Adrenal gland (tissue), 12 donors: ENCODE measurements around the gene CYP24A1. TPM values are rescaled to one million over a fixed set of nuclear protein-coding genes. Genes with fewer than 3 reads are reported as not detected.

ENCODE experiments used
- DNase-seq, 7 donors: peaks; one replicate each; pipeline ENCODE4 v3.0.0-alpha.2; 2019 to 2020
- H3K27ac ChIP-seq, 5 donors: fragments of 200-600 bp; sonication (generic) in 4 of 5; 1 replicate in 3 of 5; 2 replicates in 2 of 5; pipeline versions ENCODE4 v1.5.1 to v1.8.0; 2016 to 2020; ENCODE audit warnings: mild to moderate bottlenecking in 1 of 5
- H3K27me3 ChIP-seq: fragments of 200-600 bp; 2 replicates; pipeline ENCODE4 v1.8.0; 2021
- H3K36me3 ChIP-seq, 2 donors: fragments of 200-600 bp; replicated peaks in 1 of 2; 1 replicate in 1 of 2; 2 replicates in 1 of 2; pipeline versions ENCODE4 v1.5.1 to v1.8.0; 2018 to 2022
- H3K4me1 ChIP-seq, 2 donors: fragments of 200-600 bp; replicated peaks in 1 of 2; 1 replicate in 1 of 2; 2 replicates in 1 of 2; pipeline versions ENCODE4 v1.5.1 to v1.8.0; 2018 to 2021
- H3K4me3 ChIP-seq, 4 donors: fragments of 200-600 bp; sonication (generic) in 3 of 4; one replicate each; pipeline ENCODE4 v1.5.1; 2016 to 2018
- H3K9me3 ChIP-seq, 3 donors: fragments of 200-600 bp; sonication (generic) in 1 of 3; replicated peaks in 1 of 3; 1 replicate in 2 of 3; 2 replicates in 1 of 3; pipeline versions ENCODE4 v1.5.1 to v1.8.0; 2016 to 2021
- CTCF ChIP-seq, 6 experiments: fragments of 450-650 bp in 4 of 6; fragments of 200-600 bp in 2 of 6; sonication (generic) in 1 of 6; IDR thresholded peaks; 1 replicate in 5 of 6; 2 replicates in 1 of 6; pipeline versions ENCODE4 v1.5.1 to v1.8.0; 2016 to 2021; ENCODE audit warnings: antibody characterized with exemption in 6 of 6, mild to moderate bottlenecking in 2 of 6, moderate library complexity in 1 of 6
- POLR2A ChIP-seq, 2 donors: fragments of 450-650 bp; IDR thresholded peaks; one replicate each; pipeline ENCODE4 v1.6.1; 2017; ENCODE audit warnings: antibody characterized with exemption in 2 of 2, mild to moderate bottlenecking in 2 of 2, moderate library complexity in 1 of 2
- WGBS, 4 donors: extraction: QIAGEN DNeasy Blood & Tissue Kit in 2 of 4; methylation state at CpG; one replicate each; pipeline versions ENCODE4 v1.1.5 to v1.1.7; 2013 to 2017; 5-methylcytosine and 5-hydroxymethylcytosine counted together
- intact Hi-C, 2 donors: fragments of 100-400 bp; cut with DNase I; formaldehyde crosslinking; loops; one replicate each; pipeline versions ENCODE4 v1.14.1 to v1.15.0; 2022 to 2023
- polyA plus RNA-seq, 3 donors: library from polyadenylated mRNA; stranded (reverse); fragments of 200-250 nt in 2 of 3; fragments of 350-450 nt in 1 of 3; fragmentation: Illumina TruSeq in 1 of 3; extraction: RNeasy Lipid Tissue Mini Kit (QIAGEN cat#74804) in 1 of 3; gene quantifications; one replicate each; pipeline ENCODE4 v1.2.3, GENCODE V29; 2013 to 2014
- total RNA-seq, 9 donors: library from RNA; depleted of rRNA in 4 of 9; stranded (reverse); fragments of >200 nt in 4 of 9; fragments of 120-200 nt in 1 of 9; fragmentation: NEBNext Ultra II Directional in 1 of 9; extraction: Animal tissue kit (Norgen Biotek cat#: 25700) in 1 of 9; gene quantifications; one replicate each; pipeline versions ENCODE4 v1.1.0 to v1.2.4, GENCODE V29; 2013 to 2023
- donor health status: healthy with polysubstance abuse.
- donor health status: Bipolar disorder and iron deficiency.
- donor health status: DM: yes; HTN: yes; CAD: no.
- donor health status: DM: no; HTN: no; CAD: no.
- donor health status: DM: no; HTN: no; CAD: no.
- donor health status: DM: yes; HTN: yes; CAD: no.

The CYP24A1 gene
- total and polyA plus RNA-seq, 12 donors, result 0.09 TPM; not detected in 11

GRCh38 chr20:54140067-54140466 lies 33.7 kb downstream of the CYP24A1 start:
- WGBS, 4 donors, result 85 to 88% (median 86%) methylated on average over 6 of the region's 6 CpGs

GRCh38 chr20:54139188-54139587 lies 34.6 kb downstream of the CYP24A1 start:
- no peak for DNase-seq
- no peak for TF ChIP-seq CTCF (IDR thresholded peaks at IDR 0.05)
- TF ChIP-seq POLR2A (IDR thresholded peaks at IDR 0.05), result no peak
- H3K9me3 ChIP-seq, result no peaks in the 10 kb centered on the region
- intact Hi-C loops, result no loop called here
- peaks cover 11% of the 10 kb centered on the region for H3K27me3 ChIP-seq
- H3K36me3 ChIP-seq, result no peaks in the 10 kb centered on the region
- no peaks in the 10 kb centered on the region for H3K4me1 ChIP-seq
- WGBS, 4 donors, result 69 to 84% (median 80%) methylated on average over 7 of the region's 7 CpGs
- no peak overlapping the region for H3K4me3 ChIP-seq
- H3K27ac ChIP-seq, result no peak overlapping the region

More at GRCh38 chr20:54140067-54140466, 33.7 kb downstream of the CYP24A1 start:
- H3K36me3 ChIP-seq, result no peaks in the 10 kb centered on the region
- no peak for TF ChIP-seq POLR2A (IDR thresholded peaks at IDR 0.05)
- no peak for TF ChIP-seq CTCF (IDR thresholded peaks at IDR 0.05)
- no peaks in the 10 kb centered on the region for H3K9me3 ChIP-seq
- no peaks in the 10 kb centered on the region for H3K4me1 ChIP-seq
- peaks cover 7% of the 10 kb centered on the region for H3K27me3 ChIP-seq
- H3K4me3 ChIP-seq, result no peak overlapping the region
- DNase-seq, result no peak
- no peak overlapping the region for H3K27ac ChIP-seq
- intact Hi-C loops, result no loop called here

- 71 to 80% (median 77%) methylated on average over 2 of the region's 2 CpGs for WGBS, 4 donors
- intact Hi-C loops, result no loop called here
- no peak for TF ChIP-seq POLR2A (IDR thresholded peaks at IDR 0.05)
- TF ChIP-seq CTCF (IDR thresholded peaks at IDR 0.05), result no peak
- no peak overlapping the region for H3K27ac ChIP-seq
- H3K4me1 ChIP-seq, result no peaks in the 10 kb centered on the region
- H3K36me3 ChIP-seq, result no peaks in the 10 kb centered on the region
- peaks cover 11% of the 10 kb centered on the region for H3K27me3 ChIP-seq
- DNase-seq, result no peak
- no peak overlapping the region for H3K4me3 ChIP-seq
- no peaks in the 10 kb centered on the region for H3K9me3 ChIP-seq
These were observed 35.4 kb downstream of the CYP24A1 start for GRCh38 chr20:54138427-54138826.

GRCh38 chr20:54137115-54137514 lies 36.7 kb downstream of the CYP24A1 start:
- TF ChIP-seq POLR2A (IDR thresholded peaks at IDR 0.05) (no peak), CTCF (IDR thresholded peaks at IDR 0.05) (no peak)
- DNase-seq, result no peak
- WGBS, 4 donors, result 68 to 81% (median 69%) methylated on average over 5 of the region's 5 CpGs
- Histone ChIP-seq H3K4me3 (no peak overlapping the region), H3K27me3 (peaks cover 11% of the 10 kb centered on the region), H3K4me1 (no peaks in the 10 kb centered on the region), H3K27ac (no peak overlapping the region), H3K36me3 (no peaks in the 10 kb centered on the region), H3K9me3 (no peaks in the 10 kb centered on the region)
- intact Hi-C loops, result no loop called here
